ENCODE data around the gene TMEM87B.

TMEM87B gene

GRCh38 chr2:112012556-112012955, 42.5 kb upstream of the TMEM87B start:
- Histone ChIP-seq H3K9me3 (ENCODE audit: low read length) (no peaks in the 10 kb centered on the region), H3K4me1 (ENCODE audit: insufficient read depth, low read length, severe bottlenecking) (no peaks in the 10 kb centered on the region), H3K9me2 (ENCODE audit: low read depth, low read length) (no peaks in the 10 kb centered on the region), H3K27me3 (ENCODE audit: insufficient read depth, low read length) (peaks cover 7% of the 10 kb centered on the region; the same call in 1 of the 2 replicates), H3K27ac (ENCODE audit: low read depth, low read length, poor library complexity, severe bottlenecking) (no peak overlapping the region), H4K20me1 (ENCODE audit: insufficient read depth, low read length) (no peaks in the 10 kb centered on the region), H2AFZ (ENCODE audit: low read length) (no peak overlapping the region), H3F3A (ENCODE audit: insufficient read depth, low read length) (no peaks in the 10 kb centered on the region), H3K4me2 (ENCODE audit: low read length) (no peak overlapping the region), H3K36me3 (ENCODE audit: insufficient read depth, low read length) (no peaks in the 10 kb centered on the region), H3K9ac (ENCODE audit: low read length) (no peak overlapping the region), H3K79me2 (ENCODE audit: insufficient read depth, low read length) (no peaks in the 10 kb centered on the region), H3K4me3 (ENCODE audit: low read depth, low read length, poor library complexity, severe bottlenecking) (no peak overlapping the region)
- TF ChIP-seq CTCF (IDR thresholded peaks at IDR 0.05; ENCODE audit: low read length): no peak
- no peak for TF ChIP-seq EZH2 (IDR thresholded peaks at IDR 0.05; ENCODE audit: borderline replicate concordance, low read length)

GRCh38 chr2:112018846-112019245, 36.2 kb upstream of the TMEM87B start:
- Histone ChIP-seq H3K36me3 (ENCODE audit: insufficient read depth, low read length) (no peaks in the 10 kb centered on the region), H3K9ac (ENCODE audit: low read length) (no peak overlapping the region), H3K79me2 (ENCODE audit: insufficient read depth, low read length) (no peaks in the 10 kb centered on the region), H2AFZ (ENCODE audit: low read length) (no peak overlapping the region), H3K27ac (ENCODE audit: low read depth, low read length, poor library complexity, severe bottlenecking) (no peak overlapping the region), H3K4me3 (ENCODE audit: low read depth, low read length, poor library complexity, severe bottlenecking) (no peak overlapping the region), H3K4me1 (ENCODE audit: insufficient read depth, low read length, severe bottlenecking) (no peaks in the 10 kb centered on the region), H3K27me3 (ENCODE audit: insufficient read depth, low read length) (peaks cover 7% of the 10 kb centered on the region; the same call in 1 of the 2 replicates), H3K4me2 (ENCODE audit: low read length) (no peak overlapping the region), H4K20me1 (ENCODE audit: insufficient read depth, low read length) (no peaks in the 10 kb centered on the region), H3K9me2 (ENCODE audit: low read depth, low read length) (no peaks in the 10 kb centered on the region), H3K9me3 (ENCODE audit: low read length) (no peaks in the 10 kb centered on the region), H3F3A (ENCODE audit: insufficient read depth, low read length) (no peaks in the 10 kb centered on the region)
- TF ChIP-seq EZH2 (IDR thresholded peaks at IDR 0.05; ENCODE audit: borderline replicate concordance, low read length): no peak
- TF ChIP-seq CTCF (IDR thresholded peaks at IDR 0.05; ENCODE audit: low read length): no peak

GRCh38 chr2:112019569-112019982, 35.5 kb upstream of the TMEM87B start:
- TF ChIP-seq EZH2 (IDR thresholded peaks at IDR 0.05; ENCODE audit: borderline replicate concordance, low read length) (no peak), CTCF (IDR thresholded peaks at IDR 0.05; ENCODE audit: low read length) (no peak)
- Histone ChIP-seq H3K27me3 (ENCODE audit: insufficient read depth, low read length) (peaks cover 7% of the 10 kb centered on the region; the same call in 1 of the 2 replicates), H3K4me3 (ENCODE audit: low read depth, low read length, poor library complexity, severe bottlenecking) (no peak overlapping the region), H3K79me2 (ENCODE audit: insufficient read depth, low read length) (no peaks in the 10 kb centered on the region), H3K9me3 (ENCODE audit: low read length) (no peaks in the 10 kb centered on the region), H3F3A (ENCODE audit: insufficient read depth, low read length) (no peaks in the 10 kb centered on the region), H3K36me3 (ENCODE audit: insufficient read depth, low read length) (no peaks in the 10 kb centered on the region), H3K4me1 (ENCODE audit: insufficient read depth, low read length, severe bottlenecking) (no peaks in the 10 kb centered on the region), H2AFZ (ENCODE audit: low read length) (no peak overlapping the region), H4K20me1 (ENCODE audit: insufficient read depth, low read length) (no peaks in the 10 kb centered on the region), H3K27ac (ENCODE audit: low read depth, low read length, poor library complexity, severe bottlenecking) (no peak overlapping the region), H3K9ac (ENCODE audit: low read length) (no peak overlapping the region), H3K4me2 (ENCODE audit: low read length) (no peak overlapping the region), H3K9me2 (ENCODE audit: low read depth, low read length) (no peaks in the 10 kb centered on the region)
